Mesothelial cell of epicardium (in vitro differentiated cells): ENCODE results near the gene ZBED3. TPM values are rescaled to one million over a fixed set of nuclear protein-coding genes. Genes with fewer than 3 reads are reported as not detected.

Experiments used
- DNase-seq, 2 experiments: peaks; one replicate each; pipeline ENCODE4 v3.0.0; 2021; ENCODE audit warnings: low spot score in 2 of 2; ENCODE audit not compliant: unreplicated experiment in 2 of 2
- H3K27ac Mint-ChIP-seq: 2 replicates; pipeline ENCODE4 v1.8.0; 2021; ENCODE audit warnings: mixed read lengths
- H3K27me3 Mint-ChIP-seq: 2 replicates; pipeline ENCODE4 v1.8.0; 2021; ENCODE audit warnings: low read depth, mixed read lengths
- H3K36me3 Mint-ChIP-seq: 2 replicates; pipeline ENCODE4 v1.8.0; 2021; ENCODE audit warnings: mixed read lengths
- H3K4me1 Mint-ChIP-seq: 2 replicates; pipeline ENCODE4 v1.8.0; 2021; ENCODE audit warnings: mixed read lengths
- H3K4me3 Mint-ChIP-seq: 2 replicates; pipeline ENCODE4 v1.8.0; 2021; ENCODE audit warnings: mild to moderate bottlenecking, moderate library complexity, mixed read lengths
- H3K9me3 Mint-ChIP-seq: 2 replicates; pipeline ENCODE4 v1.8.0; 2021; ENCODE audit warnings: mixed read lengths
- CTCF ChIP-seq: fragments of 200-600 bp; sonication (generic); IDR thresholded peaks from one replicate; pipeline ENCODE4 v1.5.0; 2021; ENCODE audit warnings: antibody characterized with exemption; ENCODE audit not compliant: unreplicated experiment
- total RNA-seq: library from RNA; stranded (reverse); gene quantifications from 3 replicates; pipeline ENCODE4 v1.2.1, GENCODE V29; 2021

The ZBED3 gene
- total RNA-seq, 1 donor from 2014 or later: 25.8 TPM

GRCh38 chr5:77064040-77064439 is 23.0 kb downstream of the ZBED3 start:
- peaks cover 1% of the 10 kb centered on the region for H3K9me3 Mint-ChIP-seq
- H3K36me3 Mint-ChIP-seq: peaks cover 52% of the 10 kb centered on the region
- no peaks in the 10 kb centered on the region for H3K4me1 Mint-ChIP-seq
- no peak overlapping the region for H3K27ac Mint-ChIP-seq
- H3K27me3 Mint-ChIP-seq: no peaks in the 10 kb centered on the region
- H3K4me3 Mint-ChIP-seq: no peak overlapping the region
- DNase-seq: no peak
- TF ChIP-seq CTCF: no peak

- H3K27me3 Mint-ChIP-seq: no peaks in the 10 kb centered on the region
- H3K4me1 Mint-ChIP-seq: no peaks in the 10 kb centered on the region
- H3K9me3 Mint-ChIP-seq: no peaks in the 10 kb centered on the region
- no peak overlapping the region for H3K4me3 Mint-ChIP-seq
- no peak for DNase-seq
- peaks cover 40% of the 10 kb centered on the region for H3K36me3 Mint-ChIP-seq
- H3K27ac Mint-ChIP-seq: no peak overlapping the region
- no peak for TF ChIP-seq CTCF
Observed at GRCh38 chr5:77046416-77047073, 40.5 kb downstream of the ZBED3 start.

GRCh38 chr5:77035950-77036349 is 51.1 kb downstream of the ZBED3 start:
- no peak overlapping the region for H3K4me3 Mint-ChIP-seq
- peaks cover 19% of the 10 kb centered on the region for H3K4me1 Mint-ChIP-seq
- H3K9me3 Mint-ChIP-seq: no peaks in the 10 kb centered on the region
- no peak for TF ChIP-seq CTCF
- no peaks in the 10 kb centered on the region for H3K27me3 Mint-ChIP-seq
- no peak for DNase-seq
- H3K36me3 Mint-ChIP-seq: peaks cover 28% of the 10 kb centered on the region
- no peak overlapping the region for H3K27ac Mint-ChIP-seq

GRCh38 chr5:77033338-77033737 is 53.7 kb downstream of the ZBED3 start:
- TF ChIP-seq CTCF: no peak
- Mint-ChIP-seq H3K4me3 (no peak overlapping the region), H3K36me3 (peaks cover 22% of the 10 kb centered on the region), H3K27me3 (no peaks in the 10 kb centered on the region), H3K9me3 (peaks cover 14% of the 10 kb centered on the region), H3K4me1 (peaks cover 28% of the 10 kb centered on the region), H3K27ac (no peak overlapping the region)
- DNase-seq: no peak

- H3K4me3 Mint-ChIP-seq: peak overlapping the region; percentile 22
- peaks cover 25% of the 10 kb centered on the region for H3K36me3 Mint-ChIP-seq
Observed at GRCh38 chr5:77032635-77033034, 54.5 kb downstream of the ZBED3 start.

More at GRCh38 chr5:77032635-77033034, 54.5 kb downstream of the ZBED3 start:
- no peak for DNase-seq
- Mint-ChIP-seq H3K9me3 (peaks cover 18% of the 10 kb centered on the region), H3K4me1 (peaks cover 28% of the 10 kb centered on the region), H3K27me3 (no peaks in the 10 kb centered on the region), H3K27ac (no peak overlapping the region)
- TF ChIP-seq CTCF: no peak
